PC-3 (cell line): Measurements from ENCODE around the gene NDUFAF8. TPM values are rescaled to one million over a fixed set of nuclear protein-coding genes. Genes with fewer than 3 reads are reported as not detected.

Experiments
- ATAC-seq: fragments of 200-7000 bp; cut with Tn5 transposase; 2 replicates; pipeline ENCODE4 v1.9.1; 2020; ENCODE audit warnings: mild to moderate bottlenecking, moderate library complexity
- BruUV-seq: library from RNA; stranded (reverse); fragments of 400-500 nt; replicated peaks from 2 replicates; lab custom pipeline; 2021; lab: Mats Ljungman, UMichigan
- CTCF ChIA-PET: fragments of 300-600 bp; sonication (Branson Sonifier 250); formaldehyde crosslinking; loops from one replicate; lab custom pipeline; 2022; ENCODE audit warnings: antibody characterized with exemption; lab: Charles Lee
- POLR2A ChIA-PET: fragments of 300-600 bp; sonication (Branson Sonifier 250); formaldehyde crosslinking; loops from one replicate; lab custom pipeline; 2022; ENCODE audit warnings: antibody characterized with exemption; ENCODE audit not compliant: unreplicated experiment; lab: Charles Lee
- DNase-seq: peaks from one replicate; pipeline ENCODE4 v3.0.0-alpha.2; 2015
- H2AFZ ChIP-seq: fragments of 300-600 bp; sonication (generic); 2 replicates; pipeline ENCODE4 v1.6.0; 2016; ENCODE audit warnings: antibody characterized with exemption, low read length
- H3F3A ChIP-seq: fragments of 300-600 bp; sonication (generic); one replicate; pipeline ENCODE4 v1.6.0; 2017; ENCODE audit warnings: antibody characterized with exemption, low read length, control low read depth, mild to moderate bottlenecking; ENCODE audit not compliant: unreplicated experiment
- H3K27ac ChIP-seq: fragments of 300-600 bp; sonication (generic); 2 replicates; pipeline ENCODE4 v1.5.1; 2016; ENCODE audit warnings: mild to moderate bottlenecking, low read length
- H3K27me3 ChIP-seq: fragments of 300-600 bp; sonication (generic); 2 replicates; pipeline ENCODE4 v1.6.1; 2016; ENCODE audit warnings: low read length, mixed read lengths
- H3K36me3 ChIP-seq: fragments of 300-600 bp; sonication (generic); 2 replicates; pipeline ENCODE4 v1.6.1; 2016; ENCODE audit warnings: low read depth, mixed run types, low read length, mixed read lengths
- H3K4me1 ChIP-seq: fragments of 300-600 bp; sonication (generic); 2 replicates; pipeline ENCODE4 v1.5.1; 2016; ENCODE audit warnings: low read length; ENCODE audit not compliant: insufficient read depth
- H3K4me2 ChIP-seq: fragments of 300-600 bp; sonication (generic); 2 replicates; pipeline ENCODE4 v1.6.0; 2016; ENCODE audit warnings: low read length
- H3K4me3 ChIP-seq: fragments of 300-600 bp; sonication (generic); 2 replicates; pipeline ENCODE4 v1.5.1; 2016; ENCODE audit warnings: mild to moderate bottlenecking, low read length, mixed read lengths
- H3K79me2 ChIP-seq: fragments of 300-600 bp; sonication (generic); 2 replicates; pipeline ENCODE4 v1.6.1; 2017; ENCODE audit warnings: low read length, mixed read lengths
- H3K9ac ChIP-seq: fragments of 300-600 bp; sonication (generic); 2 replicates; pipeline ENCODE4 v1.6.0; 2016; ENCODE audit warnings: mild to moderate bottlenecking, low read length
- H3K9me2 ChIP-seq: fragments of 300-600 bp; sonication (generic); replicated peaks from 2 replicates; pipeline ENCODE4 v1.6.1; 2016; ENCODE audit warnings: mixed run types, low read length, mixed read lengths
- H3K9me3 ChIP-seq: fragments of 300-600 bp; sonication (generic); 2 replicates; pipeline ENCODE4 v1.6.1; 2016; ENCODE audit warnings: low read length, mixed read lengths
- H4K20me1 ChIP-seq: fragments of 300-600 bp; sonication (generic); 2 replicates; pipeline ENCODE4 v1.6.1; 2016; ENCODE audit warnings: low read length, mixed read lengths
- CTCF ChIP-seq: fragments of 300-600 bp; sonication (generic); conservative IDR thresholded peaks from 2 replicates; pipeline ENCODE4 v1.5.1; 2017; ENCODE audit warnings: antibody characterized with exemption, low read depth, mild to moderate bottlenecking, low read length
- EZH2 ChIP-seq: fragments of 300-600 bp; sonication (generic); IDR thresholded peaks from one replicate; pipeline ENCODE4 v1.6.1; 2017; ENCODE audit warnings: antibody characterized with exemption, mild to moderate bottlenecking, low read length; ENCODE audit not compliant: unreplicated experiment
- EZH2phosphoT487 ChIP-seq: fragments of 300-600 bp; sonication (generic); IDR thresholded peaks from 2 replicates; pipeline ENCODE4 v1.6.1; 2018; ENCODE audit warnings: mild to moderate bottlenecking, antibody characterized with exemption, low read length, borderline replicate concordance
- intact Hi-C: fragments of 100-400 bp; cut with micrococcal nuclease; formaldehyde crosslinking; loops from 2 replicates; pipeline ENCODE4 v1.9.0; 2023
- total RNA-seq: library from RNA; depleted of rRNA; stranded (reverse); fragments of >200 nt; gene quantifications from 2 replicates; pipeline ENCODE4 v1.2.3, GENCODE V29; 2014

The NDUFAF8 gene
- total RNA-seq, 1 experiment from 2014 or later: 125 TPM

DNA sequence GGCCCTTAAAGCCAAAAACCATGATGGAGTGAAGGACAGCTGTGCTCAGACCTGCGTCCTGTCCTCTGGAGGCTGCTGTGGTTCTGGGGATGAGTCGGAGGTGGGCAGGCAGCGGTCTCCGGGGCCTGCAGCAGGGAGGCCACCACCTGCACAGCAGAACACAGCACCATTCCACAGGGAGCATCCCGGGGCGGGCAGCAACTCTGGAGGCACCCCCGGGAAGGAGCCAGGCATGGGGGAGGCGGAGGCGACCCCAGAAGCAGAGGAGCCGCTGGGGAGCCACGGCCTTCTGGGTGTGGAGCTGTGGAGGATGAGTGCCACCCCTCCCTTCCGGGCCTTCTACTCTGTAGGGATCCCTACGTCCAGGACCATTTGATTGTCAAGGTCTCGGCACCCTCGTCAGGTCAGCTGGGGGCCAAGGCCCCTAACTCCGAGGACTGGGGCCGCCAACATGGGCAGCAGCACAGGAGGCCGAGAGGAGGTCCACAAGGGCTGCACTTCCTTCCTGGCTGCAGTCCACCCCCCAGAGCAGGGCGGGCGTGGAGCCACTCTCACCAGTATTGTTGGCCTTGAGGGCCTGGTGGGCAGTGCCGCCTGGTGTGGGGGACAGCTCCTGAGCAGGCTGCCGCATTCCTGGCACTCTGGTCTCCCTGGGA is 40.2 kb upstream of the NDUFAF8 start:
- CTCF ChIA-PET: no interaction called here
- BruUV-seq: no TSS peak
- intact Hi-C loops: no loop called here

GRCh38 chr17:81199482-81199830 is 39.7 kb upstream of the NDUFAF8 start:
- ChIA-PET CTCF (no interaction called here), POLR2A (no interaction called here)
- Histone ChIP-seq H3K4me3 (no peak overlapping the region), H3K27me3 (no peaks in the 10 kb centered on the region), H3K27ac (no peak overlapping the region), H2AFZ (no peak overlapping the region), H3K79me2 (no peaks in the 10 kb centered on the region), H3K4me2 (no peak overlapping the region), H3K36me3 (no peaks in the 10 kb centered on the region), H4K20me1 (no peaks in the 10 kb centered on the region), H3K9me3 (no peaks in the 10 kb centered on the region), H3K9me2 (no peaks in the 10 kb centered on the region), H3F3A (no peaks in the 10 kb centered on the region), H3K4me1 (no peaks in the 10 kb centered on the region), H3K9ac (no peak overlapping the region)
- BruUV-seq: no TSS peak
- no peak for TF ChIP-seq EZH2phosphoT487
- no peak for TF ChIP-seq CTCF
- TF ChIP-seq EZH2: no peak
- ATAC-seq (no peak), DNase-seq (no peak)
- intact Hi-C loops: no loop called here

More for the DNA sequence above, 40.2 kb upstream of the NDUFAF8 start:
- Histone ChIP-seq H3K79me2 (no peaks in the 10 kb centered on the region), H2AFZ (no peak overlapping the region), H4K20me1 (no peaks in the 10 kb centered on the region), H3K4me1 (no peaks in the 10 kb centered on the region), H3K4me2 (no peak overlapping the region), H3K27ac (no peak overlapping the region), H3K9ac (no peak overlapping the region), H3K27me3 (no peaks in the 10 kb centered on the region), H3F3A (no peaks in the 10 kb centered on the region), H3K9me2 (no peaks in the 10 kb centered on the region), H3K4me3 (no peak overlapping the region), H3K9me3 (no peaks in the 10 kb centered on the region), H3K36me3 (no peaks in the 10 kb centered on the region; the same call in 1 of the 2 replicates)
- ATAC-seq (no peak), DNase-seq (no peak)
- TF ChIP-seq EZH2phosphoT487: no peak
- TF ChIP-seq CTCF: no peak
- TF ChIP-seq EZH2: no peak
- POLR2A ChIA-PET: no interaction called here

GRCh38 chr17:81200201-81200600 is 38.9 kb upstream of the NDUFAF8 start:
- intact Hi-C loops: loop anchor here (2.0 kb wide), 1 partner anchor 57 kb away; no protein-coding TSS in a partner anchor
- Histone ChIP-seq H3F3A (no peaks in the 10 kb centered on the region), H3K9me2 (no peaks in the 10 kb centered on the region), H3K79me2 (no peaks in the 10 kb centered on the region), H2AFZ (no peak overlapping the region), H3K36me3 (no peaks in the 10 kb centered on the region), H3K4me3 (no peak overlapping the region), H3K9ac (no peak overlapping the region), H4K20me1 (no peaks in the 10 kb centered on the region), H3K27ac (no peak overlapping the region), H3K4me2 (no peak overlapping the region), H3K27me3 (no peaks in the 10 kb centered on the region), H3K4me1 (no peaks in the 10 kb centered on the region), H3K9me3 (no peaks in the 10 kb centered on the region)
- ATAC-seq (no peak), DNase-seq (no peak)
- TF ChIP-seq EZH2phosphoT487 (no peak), CTCF (no peak), EZH2 (no peak)
- ChIA-PET POLR2A (no interaction called here), CTCF (interaction anchor here (0.6 kb wide), 1 partner anchor 946 kb away, joined by 3 read pairs; no protein-coding TSS in a partner anchor)
- BruUV-seq: no TSS peak
